Measurements from ENCODE around the gene SIRT5. TPM values are rescaled to one million over a fixed set of nuclear protein-coding genes. Genes with fewer than 3 reads are reported as not detected.

SIRT5 gene
- total and polyA plus RNA-seq, 2 experiments from 2014 or later, result 9.8 to 13.1 TPM

GRCh38 chr6:13526727-13527670, 47.4 kb upstream of the SIRT5 start:
- no peaks in the 10 kb centered on the region for H3K27me3 ChIP-seq (ENCODE audit: insufficient read depth)

GRCh38 chr6:13527671-13528056, 46.7 kb upstream of the SIRT5 start:
- Histone ChIP-seq H3F3A (replicated peaks; ENCODE audit: low read depth) (no peaks in the 10 kb centered on the region), H3K4me2 (no peak overlapping the region), H3K27ac (ENCODE audit: low read depth) (no peak overlapping the region), H3K4me3 (no peak overlapping the region), H3K36me3 (ENCODE audit: insufficient read depth) (no peaks in the 10 kb centered on the region), H2AFZ (peak overlapping the region; percentile 59; the same call in 1 of the 2 replicates), H3K4me1 (ENCODE audit: insufficient read depth) (peaks cover 24% of the 10 kb centered on the region), H3K79me2 (replicated peaks; ENCODE audit: insufficient read depth) (no peaks in the 10 kb centered on the region), H3K9me2 (ENCODE audit: insufficient read depth) (no peaks in the 10 kb centered on the region; the same call in 1 of the 2 replicates), H4K20me1 (replicated peaks; ENCODE audit: insufficient read depth) (no peaks in the 10 kb centered on the region), H3K27me3 (ENCODE audit: insufficient read depth) (no peaks in the 10 kb centered on the region)
- TF ChIP-seq REST (IDR thresholded peaks at IDR 0.05; ENCODE audit: unreplicated experiment) (no peak), STAT1 (IDR thresholded peaks at IDR 0.05; ENCODE audit: unreplicated experiment) (no peak), CREB1 (CRISPR knock-in tag; IDR thresholded peaks at IDR 0.05; ENCODE audit: low read depth) (no peak), EZH2phosphoT487 (IDR thresholded peaks at IDR 0.05; ENCODE audit: unreplicated experiment) (no peak), NANOG (IDR thresholded peaks at IDR 0.05; ENCODE audit: borderline replicate concordance) (no peak), EZH2 (IDR thresholded peaks at IDR 0.05; ENCODE audit: low read depth, unreplicated experiment) (no peak), ZNF331 (CRISPR knock-in tag; IDR thresholded peaks at IDR 0.05; ENCODE audit: low read depth) (no peak), ZNF114 (CRISPR knock-in tag; IDR thresholded peaks at IDR 0.05) (no peak)
- ATAC-seq (no peak), DNase-seq (ENCODE audit: low spot score) (no peak)
- Mint-ChIP-seq H3K27ac (no peak overlapping the region), H3K9me3 (no peaks in the 10 kb centered on the region), H3K4me3 (no peak overlapping the region), H3K27me3 (ENCODE audit: insufficient read depth, low read depth, poor library complexity) (peaks cover 3% of the 10 kb centered on the region), H3K4me1 (peaks cover 28% of the 10 kb centered on the region), H3K36me3 (ENCODE audit: low read depth) (no peaks in the 10 kb centered on the region)

More at GRCh38 chr6:13526727-13527670, 47.4 kb upstream of the SIRT5 start:
- no peaks in the 10 kb centered on the region for H3K9me3 Mint-ChIP-seq
- Histone ChIP-seq H3K79me2 (replicated peaks; ENCODE audit: insufficient read depth) (no peaks in the 10 kb centered on the region), H3F3A (replicated peaks; ENCODE audit: low read depth) (no peaks in the 10 kb centered on the region), H3K27ac (ENCODE audit: low read depth) (no peak overlapping the region), H2AFZ (peak overlapping the region; percentile 59; the same call in 1 of the 2 replicates), H3K4me3 (no peak overlapping the region), H3K4me1 (ENCODE audit: insufficient read depth) (peaks cover 22% of the 10 kb centered on the region), H3K4me2 (no peak overlapping the region), H4K20me1 (replicated peaks; ENCODE audit: insufficient read depth) (no peaks in the 10 kb centered on the region), H3K36me3 (ENCODE audit: insufficient read depth) (no peaks in the 10 kb centered on the region), H3K9me2 (ENCODE audit: insufficient read depth) (no peaks in the 10 kb centered on the region)
- ATAC-seq (no peak), DNase-seq (ENCODE audit: low spot score) (no peak)
- no peak overlapping the region for H3K27ac Mint-ChIP-seq
- no peak for TF ChIP-seq POLR2AphosphoS5 (IDR thresholded peaks at IDR 0.05; ENCODE audit: low read depth)
- peaks cover 26% of the 10 kb centered on the region for H3K4me1 Mint-ChIP-seq
- no peaks in the 10 kb centered on the region for H3K36me3 Mint-ChIP-seq (ENCODE audit: low read depth)
- H3K27me3 Mint-ChIP-seq (ENCODE audit: insufficient read depth, low read depth, poor library complexity), result peaks cover 3% of the 10 kb centered on the region
- H3K4me3 Mint-ChIP-seq, result no peak overlapping the region

All from GM23338 (cell line).